HL-60/S4 (cell line): ENCODE results near the gene PFN3.
"Not testable (repeated sequence)": the region's sequence is repeated elsewhere in the genome, so short reads cannot be mapped to it uniquely, and the experiment has no call there.

ENCODE experiments used
- in situ Hi-C: fragments of 300-500 bp; cut with MboI; formaldehyde crosslinking; loops from 2 replicates; pipeline ENCODE4 v1.14.3; 2022; ENCODE audit warnings: low sequenced_read_pairs

Gene PFN3

GRCh38 chr5:177362610-177363507 is 37.6 kb downstream of the PFN3 start:
- in situ Hi-C loops: no loop called here

- in situ Hi-C loops: no loop called here
These were observed 38.2 kb downstream of the PFN3 start for GRCh38 chr5:177362292-177362609.

- in situ Hi-C loops: no loop called here
These were observed 38.8 kb downstream of the PFN3 start for GRCh38 chr5:177361418-177362291.

GRCh38 chr5:177360740-177361139 is 39.7 kb downstream of the PFN3 start:
- in situ Hi-C loops: not testable (repeated sequence)

- in situ Hi-C loops: no loop called here
These were observed 40.6 kb downstream of the PFN3 start for GRCh38 chr5:177359860-177360259.

- in situ Hi-C loops: no loop called here
These were observed 41.0 kb downstream of the PFN3 start for GRCh38 chr5:177359451-177359851.

DNA sequence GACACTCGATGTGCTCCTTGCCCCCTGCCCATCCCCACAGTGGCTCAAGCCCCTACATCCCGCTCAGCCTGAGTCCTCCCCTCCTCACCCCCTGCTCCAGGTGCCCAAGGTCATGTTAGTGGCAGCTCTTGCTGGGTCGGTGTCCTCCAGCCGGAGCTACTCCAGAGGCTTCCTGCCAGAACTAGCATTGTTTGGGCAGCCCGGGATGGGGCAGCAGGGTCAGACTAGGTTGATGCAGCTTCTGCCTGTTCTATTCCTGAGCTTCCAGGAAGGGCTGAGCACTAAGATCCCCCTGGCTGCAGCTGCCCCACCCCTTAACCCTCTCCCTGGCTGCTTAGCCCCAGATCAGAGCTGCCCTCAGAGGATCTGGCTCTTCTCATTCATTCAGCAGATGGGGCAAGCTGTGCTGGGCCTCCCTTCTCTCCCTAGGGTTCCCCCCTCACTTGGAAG is 42.1 kb downstream of the PFN3 start:
- in situ Hi-C loops: no loop called here

GRCh38 chr5:177357459-177358351 is 42.8 kb downstream of the PFN3 start, which contains the start of gene RGS14:
Gene RGS14 (plus strand): TSS chr5:177357924. CDS start chr5:177358025, 101 bp downstream.
- in situ Hi-C loops: no loop called here

GRCh38 chr5:177357146-177357458 is 43.4 kb downstream of the PFN3 start:
- in situ Hi-C loops: no loop called here

GRCh38 chr5:177356746-177357145 is 43.7 kb downstream of the PFN3 start:
- in situ Hi-C loops: no loop called here

GRCh38 chr5:177355868-177356168 is 44.6 kb downstream of the PFN3 start:
- in situ Hi-C loops: no loop called here

GRCh38 chr5:177355162-177355867 is 45.1 kb downstream of the PFN3 start:
- in situ Hi-C loops: no loop called here

GRCh38 chr5:177354711-177355110 is 45.8 kb downstream of the PFN3 start:
- in situ Hi-C loops: no loop called here

DNA sequence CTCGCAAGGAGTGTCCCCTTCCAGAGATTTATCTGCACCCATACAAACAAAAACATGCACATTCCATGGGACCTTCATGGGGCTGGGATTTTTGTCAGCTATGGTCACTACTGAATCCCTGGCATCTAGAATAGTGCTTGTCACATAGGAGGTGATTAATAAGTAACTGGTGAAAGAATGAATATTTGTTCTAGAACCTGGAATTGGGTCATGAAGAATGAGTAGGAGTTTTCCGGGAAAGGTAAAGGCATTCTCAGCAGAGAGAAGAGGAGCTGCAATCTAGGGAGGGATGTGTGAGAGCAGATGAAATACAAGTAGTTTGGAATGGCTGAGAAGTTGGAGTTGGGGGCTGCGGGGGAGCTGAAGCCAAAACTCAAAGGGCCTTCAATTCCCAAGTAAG is 46.2 kb downstream of the PFN3 start:
- in situ Hi-C loops: no loop called here

DNA sequence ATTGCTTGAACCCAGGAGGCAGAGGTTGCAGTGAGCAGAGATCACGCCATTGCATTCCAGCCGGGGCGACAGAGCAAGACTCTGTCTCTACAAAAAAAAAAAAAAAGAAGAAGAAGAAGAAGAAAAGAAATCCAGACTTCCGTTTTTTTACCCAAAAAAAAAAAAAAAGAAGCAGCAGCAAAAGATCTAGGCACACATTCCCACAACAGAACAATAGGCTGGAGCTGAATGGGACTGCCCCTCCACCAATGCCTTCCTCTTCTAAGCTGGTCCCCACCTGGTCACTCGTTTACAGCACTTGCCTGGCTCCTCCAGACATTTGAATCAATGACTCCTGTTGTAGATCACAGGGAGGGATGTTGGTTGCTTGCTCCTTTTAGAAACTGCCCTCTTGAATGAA is 47.4 kb downstream of the PFN3 start:
- in situ Hi-C loops: no loop called here

DNA sequence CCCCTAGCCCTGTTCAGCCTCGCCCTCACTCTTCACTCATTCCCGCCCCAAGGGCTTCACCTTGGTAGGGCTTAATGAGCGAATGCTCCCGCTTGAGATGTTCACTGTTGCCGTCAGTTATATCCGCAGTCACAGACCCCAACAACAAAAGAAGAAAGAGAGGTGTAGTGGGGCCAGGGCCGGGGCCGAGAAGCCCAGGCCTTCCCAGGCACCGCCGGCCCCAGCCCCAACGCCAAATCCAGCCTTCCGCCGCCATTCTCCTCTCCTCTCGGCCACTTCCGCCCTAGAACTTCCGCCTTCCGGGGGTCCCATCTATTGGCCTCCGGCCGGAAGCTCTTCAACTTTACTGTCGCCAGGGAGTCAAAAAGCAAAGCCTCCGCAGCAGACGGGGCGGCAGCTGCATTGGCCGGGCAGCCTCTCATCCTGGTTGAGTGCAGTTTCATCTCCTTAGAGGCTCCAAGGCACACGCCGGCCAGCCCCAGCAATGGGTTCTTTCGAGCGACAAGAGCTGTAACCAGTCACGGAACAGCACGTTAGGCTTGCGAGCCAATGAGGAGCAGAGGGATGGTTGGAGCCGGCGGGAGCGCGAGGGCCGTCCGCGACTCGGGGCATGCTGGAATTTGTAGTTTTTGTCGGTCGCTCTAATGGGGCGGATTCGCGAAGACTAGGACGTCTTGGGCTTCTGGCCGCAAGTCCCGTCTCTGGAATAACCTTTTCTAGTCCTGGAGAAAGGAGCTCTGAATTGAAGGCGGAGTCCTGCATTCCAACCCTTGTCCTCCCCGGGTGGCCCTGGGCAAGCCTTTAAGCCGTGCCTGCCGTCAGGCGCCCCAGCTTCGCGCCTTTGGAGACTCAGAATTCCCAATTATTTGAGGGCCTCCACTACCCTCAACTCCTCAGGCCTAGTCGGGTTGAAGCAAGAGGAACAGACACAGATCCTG is 48.8 kb downstream of the PFN3 start, which contains the start of gene LMAN2:
Gene LMAN2, minus strand, starts transcription at position 277 of the 938 bp plus-strand sequence. Its CDS starts 21 bp downstream, at position 256.
- in situ Hi-C loops: no loop called here

- in situ Hi-C loops: no loop called here
These were observed 49.6 kb downstream of the PFN3 start for GRCh38 chr5:177350776-177351391.
